EL (cell line): ENCODE data around the gene CWC27.

Experiments used
- DNase-seq: peaks from one replicate; pipeline ENCODE4 v3.0.0-alpha.2; 2016

Gene CWC27

DNA sequence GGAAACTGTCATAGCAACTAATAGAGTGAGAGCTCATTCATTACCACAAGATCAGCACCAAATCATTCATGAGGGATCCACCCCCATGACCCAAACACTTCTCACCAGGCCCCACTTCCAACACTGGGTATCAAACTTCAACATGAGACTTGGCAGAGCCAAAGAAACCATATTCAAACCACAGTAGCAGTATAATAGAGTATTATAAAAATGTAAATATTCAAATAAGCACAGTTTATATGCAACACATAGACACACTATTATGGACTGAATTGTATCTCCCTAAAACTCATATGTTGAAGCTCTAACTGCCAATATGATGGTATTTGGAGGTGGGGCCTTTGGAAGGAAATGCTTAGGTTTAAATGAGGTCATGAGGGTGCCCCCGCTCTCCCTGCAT lies 240.5 kb downstream of the CWC27 start:
- no peak for DNase-seq

DNA sequence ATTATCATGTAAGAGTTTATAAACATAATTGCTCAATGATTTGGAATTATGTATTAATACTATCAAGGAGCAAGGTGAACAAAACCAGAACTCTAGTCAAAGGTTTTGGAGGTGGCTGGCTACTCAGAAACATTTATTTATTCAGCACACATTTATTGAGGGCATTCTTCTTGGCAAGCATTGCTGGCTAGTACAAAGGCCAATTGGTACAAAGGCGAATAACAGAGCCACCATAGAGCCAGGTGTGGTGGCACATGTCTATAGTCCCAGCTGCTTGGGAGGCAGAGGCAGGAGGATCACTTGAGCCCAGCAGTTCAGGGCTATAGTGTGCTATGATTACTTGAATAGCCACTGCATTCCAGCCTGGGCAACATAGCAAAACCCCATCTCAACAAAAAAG lies 242.1 kb downstream of the CWC27 start:
- DNase-seq, result no peak

DNA sequence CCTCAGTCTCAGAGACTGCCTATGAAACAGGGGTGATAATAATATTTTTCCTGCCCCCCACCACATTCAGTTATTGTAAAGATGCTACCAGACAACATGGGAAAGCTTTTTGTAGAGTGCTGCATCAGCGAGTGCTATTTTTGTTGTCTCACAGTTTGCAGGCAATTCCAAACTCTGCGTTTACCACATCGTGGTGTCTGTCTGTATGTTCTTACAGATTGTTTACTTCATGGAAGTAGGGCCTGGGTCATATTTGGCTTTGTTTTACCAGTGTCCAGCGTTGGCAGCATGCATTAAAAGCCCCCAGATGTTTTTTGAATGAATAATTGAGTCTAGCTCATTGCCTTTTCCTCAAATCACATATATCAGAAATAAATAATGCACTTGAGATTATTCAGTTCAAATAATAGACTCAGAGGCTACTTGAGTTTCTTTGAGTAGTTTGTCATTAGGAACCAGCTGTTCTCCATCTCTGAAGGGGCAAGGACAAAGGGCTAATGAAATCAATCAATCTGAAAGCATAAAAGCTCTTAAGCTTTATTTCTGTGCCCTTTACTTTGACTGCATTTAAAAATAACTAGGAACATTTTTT lies 243.7 kb downstream of the CWC27 start:
- no peak for DNase-seq

DNA sequence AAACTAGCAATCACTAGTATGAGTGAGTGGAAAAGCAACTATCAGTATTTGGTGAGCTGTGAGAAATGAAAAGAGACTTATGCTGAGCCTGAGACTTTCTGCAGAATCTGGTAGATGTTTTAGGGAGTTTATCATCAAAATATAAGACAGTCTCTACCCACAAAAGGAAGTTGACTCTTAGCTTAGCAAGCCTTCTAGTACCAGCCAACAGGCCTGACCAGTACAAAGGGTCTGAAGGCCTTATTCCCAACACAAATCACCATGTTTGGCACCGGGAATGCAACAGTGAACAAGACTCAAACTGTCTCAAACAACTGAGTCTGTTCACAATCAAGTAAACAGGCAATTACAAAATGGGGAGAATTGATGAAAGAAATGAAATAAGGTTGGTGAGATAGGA lies 244.4 kb downstream of the CWC27 start:
- no peak for DNase-seq

DNA sequence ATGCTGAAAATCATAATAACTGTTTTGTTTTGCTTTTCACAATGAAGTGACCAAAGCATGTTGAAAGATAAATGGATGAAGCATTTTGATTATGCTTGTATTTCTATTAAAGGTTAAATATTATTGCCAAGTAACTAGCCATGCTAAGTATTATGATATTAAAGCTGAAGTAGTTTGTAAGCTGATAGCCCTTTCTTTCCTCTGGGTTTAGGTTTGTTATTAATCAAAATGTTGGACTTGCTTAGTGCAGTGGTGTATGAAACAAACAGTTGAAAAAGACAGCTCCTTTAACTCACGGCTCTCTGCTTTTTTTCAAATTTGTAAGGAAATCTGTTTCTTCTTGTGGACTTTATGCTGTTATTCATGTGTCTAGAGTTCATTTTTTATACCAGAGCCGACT lies 246.0 kb downstream of the CWC27 start:
- DNase-seq, result no peak

DNA sequence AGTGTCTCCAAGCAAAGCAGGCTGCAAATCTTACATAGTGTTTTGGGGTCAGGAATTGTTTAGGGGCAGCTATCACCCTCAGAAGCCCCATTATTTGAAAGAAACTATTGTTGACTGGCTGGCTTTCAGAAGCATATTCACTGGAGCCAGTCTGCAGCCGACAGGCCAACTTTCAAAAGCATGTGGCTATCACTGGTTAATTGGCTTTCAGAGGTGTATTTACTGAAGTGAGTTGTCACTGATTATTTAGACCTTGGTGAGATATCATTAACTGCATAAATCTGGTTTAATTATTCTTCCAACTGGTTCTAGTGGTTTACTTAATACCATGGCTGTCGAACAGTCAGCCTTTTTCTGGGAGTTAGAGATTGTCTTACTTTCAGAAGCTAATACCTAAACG lies 247.0 kb downstream of the CWC27 start:
- no peak for DNase-seq

DNA sequence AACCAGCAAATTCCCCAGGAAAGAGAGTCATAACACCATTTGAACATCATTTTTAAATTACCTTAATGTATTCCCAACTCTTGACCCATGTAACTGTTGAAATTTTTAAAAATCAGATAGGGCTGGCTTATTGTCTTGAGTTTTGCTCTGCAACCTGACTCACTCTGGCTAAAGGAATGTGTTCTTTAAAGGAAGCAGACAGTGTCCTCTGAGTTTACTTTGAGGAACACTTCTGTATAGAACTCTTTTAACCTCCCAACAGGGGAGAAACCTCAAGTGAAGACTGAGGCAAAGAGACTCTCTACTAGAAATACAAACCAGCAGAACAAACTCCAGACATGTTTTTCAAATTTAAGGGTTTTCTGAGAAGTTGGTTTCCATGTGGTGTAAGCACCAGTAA lies 248.9 kb downstream of the CWC27 start:
- peak; percentile 29 for DNase-seq

DNA sequence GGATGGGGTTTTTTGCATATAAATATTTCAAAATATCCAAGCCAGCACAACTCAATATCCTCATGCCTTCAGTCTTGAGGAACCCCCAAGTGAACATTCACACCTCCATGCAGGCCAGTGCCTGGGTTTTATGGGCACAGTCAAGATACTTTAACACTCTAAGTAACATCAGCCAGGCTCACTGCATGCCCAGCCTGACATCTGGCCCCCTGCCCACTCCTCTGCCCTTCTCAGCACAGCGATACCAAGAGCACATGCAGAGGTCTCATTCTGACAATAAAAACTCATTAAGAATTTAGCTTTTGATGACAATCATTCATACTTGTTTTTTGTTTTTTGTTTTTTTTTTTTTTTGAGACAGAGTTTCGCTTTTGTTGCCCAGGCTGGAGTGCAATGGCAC lies 250.0 kb downstream of the CWC27 start:
- no peak for DNase-seq

DNA sequence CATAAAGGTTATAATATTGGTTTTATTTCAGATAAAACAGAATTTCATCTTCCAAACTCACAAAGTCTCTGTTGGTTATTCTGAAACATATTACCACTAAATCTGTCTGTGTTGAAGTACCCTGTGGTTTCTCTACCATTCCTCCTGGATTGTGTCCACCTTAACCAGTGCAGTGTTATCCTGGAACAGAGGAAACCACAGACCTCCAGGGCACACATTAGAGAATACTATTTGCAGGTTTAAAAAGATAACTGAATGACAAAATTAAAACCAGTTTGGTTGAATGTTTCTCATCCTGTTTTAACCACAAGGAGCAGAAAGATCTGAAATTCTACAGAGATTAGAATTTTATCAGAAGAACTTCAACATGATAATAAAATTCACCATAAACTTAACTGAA lies 251.8 kb downstream of the CWC27 start:
- peak; percentile 76 for DNase-seq

DNA sequence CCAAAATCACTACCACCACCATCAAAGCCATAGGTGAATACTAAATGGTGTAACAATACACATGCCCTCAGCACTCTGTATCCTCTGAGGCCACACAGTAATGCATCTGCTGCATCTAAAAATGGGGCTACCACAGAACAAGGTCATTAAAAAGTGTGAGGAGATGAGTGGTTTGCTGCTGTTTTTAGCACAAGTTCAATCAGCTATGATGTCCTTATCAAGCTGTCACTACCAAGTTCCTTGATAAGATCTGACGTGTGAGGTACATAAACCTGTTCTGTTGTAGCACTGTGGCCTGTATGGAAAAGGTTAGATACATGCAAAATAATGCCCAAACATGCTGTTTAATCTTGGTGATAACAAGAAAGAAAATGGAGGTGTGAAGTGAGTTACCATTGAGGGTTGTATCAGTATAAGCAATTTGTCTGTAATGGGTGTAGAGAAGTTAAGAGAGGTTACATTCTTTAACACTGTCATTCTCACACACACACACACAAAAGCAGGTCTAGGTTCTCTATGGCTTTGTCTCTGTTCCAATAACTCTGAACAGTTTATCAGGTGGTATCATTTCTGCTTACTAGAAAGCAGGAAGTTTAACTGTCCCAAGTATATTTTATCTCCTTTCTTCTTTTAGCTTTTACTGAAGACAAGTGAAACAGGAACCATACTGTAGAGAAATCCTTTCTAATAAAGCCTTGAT lies 252.9 kb downstream of the CWC27 start:
- DNase-seq, result no peak

DNA sequence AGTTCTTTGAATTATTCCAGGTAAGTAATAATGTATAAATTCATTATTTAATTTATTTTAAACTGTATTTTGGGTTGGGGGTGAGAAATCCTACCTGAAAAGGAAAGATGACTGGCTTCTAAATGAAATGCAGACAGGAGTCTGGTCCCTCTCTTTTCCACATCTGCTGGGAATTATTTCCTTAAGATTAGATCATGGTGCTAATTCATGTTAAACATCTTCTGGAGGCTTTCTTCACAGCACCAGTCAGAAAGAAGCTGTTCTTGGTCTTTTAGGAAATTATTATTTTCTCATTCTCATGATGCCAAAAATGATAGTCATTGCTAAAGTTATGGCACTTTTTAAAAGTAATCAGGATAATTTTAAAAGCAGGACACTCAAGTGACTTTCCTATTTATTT lies 254.2 kb downstream of the CWC27 start:
- DNase-seq, result no peak

DNA sequence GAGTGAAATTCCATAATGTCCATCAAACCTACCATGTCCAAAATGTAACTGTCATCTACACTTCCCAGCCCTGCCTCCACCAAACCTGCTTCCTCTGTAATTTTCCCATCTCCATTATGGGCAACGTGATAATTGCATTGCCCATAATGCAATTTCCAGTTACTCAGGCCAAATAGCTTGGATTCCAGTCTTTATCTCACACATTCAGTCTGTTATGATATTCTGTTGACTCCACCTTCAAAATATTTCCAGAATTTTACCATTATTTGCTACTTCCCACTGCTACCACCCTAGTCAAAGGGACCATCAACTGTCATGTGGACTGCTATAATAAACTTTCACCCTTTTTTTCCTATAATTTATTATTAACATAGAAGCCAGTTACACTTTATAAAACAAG lies 256.0 kb downstream of the CWC27 start:
- no peak for DNase-seq

DNA sequence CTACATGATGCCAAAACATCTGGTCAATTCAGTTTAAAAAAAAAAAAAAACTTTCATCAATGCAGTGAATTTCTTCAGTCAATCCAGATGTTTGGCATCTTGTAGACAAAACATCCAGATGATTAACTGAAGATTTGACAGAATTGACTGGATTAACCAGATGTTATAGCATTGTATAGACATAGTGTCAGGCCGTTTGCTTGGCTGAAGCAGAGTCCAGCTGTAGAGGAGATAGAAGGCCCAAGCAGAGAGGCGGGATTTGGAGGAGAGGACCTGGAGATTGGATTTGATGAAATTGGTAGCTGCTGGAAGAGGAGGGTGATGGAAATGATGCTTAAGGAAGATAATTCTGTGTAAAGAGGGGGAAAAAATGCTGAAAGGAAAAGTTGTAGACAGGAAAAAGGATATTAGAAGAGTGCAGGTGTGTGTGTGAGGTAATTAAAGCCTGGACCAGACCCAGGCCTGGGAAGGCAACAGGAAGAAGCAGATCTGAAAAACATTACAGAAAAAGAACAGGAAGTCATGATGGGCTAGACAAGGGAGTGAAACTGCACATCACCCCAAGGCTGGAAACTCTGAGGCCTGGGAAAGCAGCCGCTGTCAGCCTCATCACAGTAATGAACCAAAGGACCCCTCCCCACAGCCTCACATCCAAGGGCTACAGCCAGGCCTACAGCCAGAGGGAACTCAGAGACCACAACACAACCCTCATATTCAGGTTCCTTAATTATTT lies 258.3 kb downstream of the CWC27 start:
- DNase-seq, result no peak

DNA sequence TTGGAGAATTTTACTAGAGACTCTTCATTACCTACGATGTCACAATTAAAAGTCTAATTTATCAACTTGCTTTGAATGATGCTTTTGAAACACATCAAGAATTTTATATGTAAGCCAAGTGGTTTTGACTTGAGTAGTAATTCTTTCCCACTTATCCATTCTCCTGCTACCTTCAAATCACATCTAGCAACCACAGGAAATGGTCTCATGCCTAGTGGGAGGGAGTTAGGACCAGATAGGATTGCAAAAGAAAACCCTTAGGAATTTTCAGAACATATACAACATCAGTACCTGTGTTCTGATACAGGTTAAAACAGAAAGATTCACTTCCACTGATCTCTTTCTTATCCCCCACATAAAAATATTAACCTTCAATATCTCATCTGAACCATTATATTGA lies 260.4 kb downstream of the CWC27 start:
- no peak for DNase-seq

DNA sequence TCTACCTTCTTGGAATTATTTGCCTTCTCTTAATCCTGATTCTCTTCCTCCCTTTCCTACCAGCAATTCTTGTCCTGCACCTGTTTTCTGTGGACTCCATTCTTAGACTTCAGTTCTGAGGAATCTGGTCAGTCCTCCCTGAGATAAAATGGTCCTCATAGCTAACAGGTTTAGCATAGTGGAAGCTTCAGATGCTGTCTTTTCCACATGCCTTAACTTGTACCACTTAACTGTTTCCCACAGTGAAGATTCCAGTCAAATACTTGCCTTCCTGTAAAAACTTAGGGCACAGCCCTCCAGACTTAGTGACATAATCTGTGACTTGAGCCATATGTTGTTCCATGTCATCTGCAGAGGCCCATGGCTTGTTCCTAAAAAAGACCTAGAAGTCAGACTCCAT lies 261.3 kb downstream of the CWC27 start:
- no peak for DNase-seq

DNA sequence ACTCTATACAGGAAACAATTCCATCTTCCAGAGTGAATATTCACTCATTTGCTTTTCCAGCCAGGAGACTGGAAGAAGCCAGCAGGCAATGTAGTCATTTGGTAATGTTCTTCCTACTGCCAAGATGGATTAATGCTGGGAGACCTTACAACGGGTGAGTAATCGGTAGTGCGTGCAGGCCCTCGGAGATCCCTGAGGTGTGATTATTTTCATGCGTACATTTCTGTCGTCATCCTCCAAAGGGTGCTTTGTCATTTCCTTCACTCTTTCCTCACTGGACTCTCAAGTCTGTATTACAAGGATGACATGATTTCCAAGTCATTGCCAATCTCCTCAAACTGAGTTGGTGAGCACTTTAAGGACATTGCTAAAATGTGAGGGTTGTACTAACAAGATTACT lies 263.5 kb downstream of the CWC27 start:
- DNase-seq, result peak; percentile 95

DNA sequence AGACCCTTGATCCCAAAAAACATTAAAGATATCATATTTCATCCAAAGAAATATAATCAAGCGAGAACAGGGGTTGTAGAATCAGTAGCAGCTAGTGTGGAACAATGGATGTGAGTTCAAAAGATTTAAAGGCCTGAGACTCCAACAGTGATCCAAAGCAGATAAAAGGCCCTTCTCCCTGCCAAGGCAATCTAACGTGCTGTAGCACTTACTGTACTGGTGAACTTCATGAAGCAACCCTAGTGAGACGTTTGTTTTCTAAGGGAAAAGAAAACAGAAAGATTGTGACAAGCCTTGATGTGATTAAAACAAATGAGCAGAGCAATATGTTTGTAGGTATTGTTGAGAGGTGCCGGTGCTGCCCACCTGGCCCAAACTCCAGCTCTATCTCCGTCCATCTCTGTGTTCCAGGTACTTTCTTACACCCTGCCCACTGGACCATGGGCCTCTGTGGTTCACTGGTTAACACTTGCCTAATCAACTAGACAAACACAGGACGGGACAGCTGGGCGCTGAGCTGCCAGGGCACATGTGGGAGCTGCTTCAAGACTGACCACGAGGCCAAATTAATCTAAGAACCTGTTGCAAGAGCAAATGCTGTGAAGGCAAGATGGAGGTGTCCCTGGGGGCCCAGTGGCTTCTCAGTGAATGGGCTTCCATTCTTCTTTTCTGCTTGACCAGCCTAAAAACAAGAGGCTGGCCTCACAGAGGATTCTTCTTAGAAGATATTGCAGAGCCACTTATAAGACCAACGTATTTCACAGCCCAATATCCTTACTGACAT lies 265.5 kb downstream of the CWC27 start:
- no peak for DNase-seq

DNA sequence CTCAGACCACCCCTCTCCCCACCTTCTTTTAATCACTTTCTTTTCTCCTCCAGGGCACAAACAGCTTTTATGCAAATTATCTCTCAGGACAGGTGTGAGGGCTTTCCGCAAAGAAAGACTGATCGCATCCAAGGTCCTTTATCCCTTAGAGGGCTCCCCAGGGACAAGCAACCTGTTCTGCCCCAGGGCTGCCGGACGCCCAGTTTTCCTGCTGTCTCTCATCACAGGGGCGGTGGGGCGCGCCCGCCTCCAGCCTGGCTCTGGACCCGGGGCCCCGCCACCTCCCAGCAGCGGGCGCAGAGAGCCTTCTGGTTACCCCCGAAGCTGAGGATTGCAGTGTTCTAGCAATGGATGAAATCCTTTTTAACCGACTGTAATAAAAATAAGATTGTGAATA lies 266.1 kb downstream of the CWC27 start:
- DNase-seq, result no peak

DNA sequence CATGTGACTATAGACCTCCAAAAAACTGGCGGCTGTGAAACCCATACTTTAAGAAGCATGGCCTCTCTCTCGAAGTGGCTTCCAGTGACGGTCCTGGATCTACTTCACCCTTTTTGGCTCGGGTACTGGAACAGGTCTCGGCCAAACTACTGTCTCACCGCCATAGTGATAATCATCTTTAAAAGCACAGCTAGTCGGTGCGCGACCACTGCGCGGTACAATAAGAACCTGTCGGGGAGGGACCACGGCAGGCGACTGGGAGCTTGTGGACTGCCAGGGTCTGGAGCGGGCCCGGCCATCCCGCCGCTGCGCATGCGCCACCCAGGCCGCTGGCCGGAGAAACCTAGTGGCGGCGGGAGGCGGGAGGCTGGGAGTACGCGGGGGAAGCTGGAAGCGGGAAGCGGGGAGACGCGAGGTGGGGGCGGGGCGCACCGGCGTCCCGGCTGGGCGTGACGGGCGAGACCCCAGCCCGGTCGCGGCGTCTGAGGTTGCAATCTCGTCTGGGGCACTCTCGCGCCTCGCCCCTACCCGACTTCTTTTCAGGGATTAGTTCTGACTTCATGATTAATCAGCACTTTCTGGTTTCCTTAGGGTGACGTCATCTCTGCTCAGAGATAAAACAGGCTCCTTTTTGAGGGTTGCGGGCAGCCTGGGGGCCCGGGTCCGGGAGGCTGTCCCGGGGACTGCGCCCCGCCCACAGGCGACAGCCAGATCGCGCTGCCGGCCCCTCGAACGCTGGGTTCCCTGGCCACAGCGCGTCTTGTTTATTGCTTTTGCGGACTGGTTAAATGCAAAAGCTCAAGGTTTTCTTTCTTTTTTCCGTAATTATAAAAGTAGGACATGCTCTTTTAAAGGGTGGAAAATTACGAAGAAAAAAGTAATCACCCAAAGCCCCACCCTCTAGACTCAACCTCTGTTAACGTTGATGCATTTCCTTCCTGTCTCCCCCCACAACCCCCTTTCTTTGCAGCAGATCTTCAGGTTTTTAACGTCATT lies 266.8 kb downstream of the CWC27 start:
- DNase-seq, result peak; percentile 96

DNA sequence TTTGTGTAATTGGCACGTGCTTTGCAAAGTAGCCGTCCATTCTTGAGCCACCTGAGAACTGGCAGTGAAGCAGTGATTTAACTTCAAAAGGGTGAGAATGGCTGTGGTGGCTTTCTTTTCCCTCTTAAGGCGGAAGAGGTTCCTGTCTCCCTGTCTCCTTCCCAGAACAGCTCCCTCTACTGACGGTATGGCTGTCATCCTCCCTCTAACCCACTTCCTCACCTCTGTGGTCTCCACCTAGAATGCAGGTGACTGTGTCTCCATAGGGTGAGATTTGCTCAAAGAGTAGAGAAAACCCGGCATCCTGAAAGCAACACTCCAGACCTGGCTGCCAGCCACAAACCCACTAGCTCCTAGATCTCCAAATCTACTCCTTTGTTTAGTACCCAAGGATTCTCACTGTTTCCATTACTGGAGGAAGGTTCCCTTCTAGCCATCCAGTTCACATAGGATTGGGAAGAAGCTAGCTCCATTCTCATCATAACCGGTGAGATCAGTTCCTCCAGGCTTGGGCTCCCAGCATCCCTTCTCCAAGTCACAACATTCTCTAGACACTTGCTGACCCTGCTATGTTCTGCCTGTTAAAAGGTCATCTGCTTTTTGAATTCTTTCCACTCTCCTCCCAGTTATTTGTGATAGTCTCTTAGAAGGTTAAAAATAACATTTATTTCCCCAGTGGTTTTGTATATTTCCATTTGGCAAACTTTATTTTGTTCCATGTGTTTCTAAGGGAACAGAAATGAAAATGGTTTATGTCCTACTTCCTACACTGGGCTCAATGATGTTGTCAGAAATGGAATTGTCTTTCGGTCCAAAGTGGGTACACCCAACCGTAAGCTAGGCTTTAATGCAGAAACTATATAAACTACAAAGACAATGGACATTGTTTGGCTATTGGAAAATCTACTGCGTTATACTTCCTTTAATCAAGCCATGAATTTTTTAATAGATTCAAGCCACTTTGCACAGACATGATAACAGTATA lies 269.4 kb downstream of the CWC27 start:
- DNase-seq, result no peak
